ENCODE measurements around the gene CCDC28A.
"Not testable (repeated sequence)": the region's sequence is repeated elsewhere in the genome, so short reads cannot be mapped to it uniquely, and the experiment has no call there.

CCDC28A gene

DNA sequence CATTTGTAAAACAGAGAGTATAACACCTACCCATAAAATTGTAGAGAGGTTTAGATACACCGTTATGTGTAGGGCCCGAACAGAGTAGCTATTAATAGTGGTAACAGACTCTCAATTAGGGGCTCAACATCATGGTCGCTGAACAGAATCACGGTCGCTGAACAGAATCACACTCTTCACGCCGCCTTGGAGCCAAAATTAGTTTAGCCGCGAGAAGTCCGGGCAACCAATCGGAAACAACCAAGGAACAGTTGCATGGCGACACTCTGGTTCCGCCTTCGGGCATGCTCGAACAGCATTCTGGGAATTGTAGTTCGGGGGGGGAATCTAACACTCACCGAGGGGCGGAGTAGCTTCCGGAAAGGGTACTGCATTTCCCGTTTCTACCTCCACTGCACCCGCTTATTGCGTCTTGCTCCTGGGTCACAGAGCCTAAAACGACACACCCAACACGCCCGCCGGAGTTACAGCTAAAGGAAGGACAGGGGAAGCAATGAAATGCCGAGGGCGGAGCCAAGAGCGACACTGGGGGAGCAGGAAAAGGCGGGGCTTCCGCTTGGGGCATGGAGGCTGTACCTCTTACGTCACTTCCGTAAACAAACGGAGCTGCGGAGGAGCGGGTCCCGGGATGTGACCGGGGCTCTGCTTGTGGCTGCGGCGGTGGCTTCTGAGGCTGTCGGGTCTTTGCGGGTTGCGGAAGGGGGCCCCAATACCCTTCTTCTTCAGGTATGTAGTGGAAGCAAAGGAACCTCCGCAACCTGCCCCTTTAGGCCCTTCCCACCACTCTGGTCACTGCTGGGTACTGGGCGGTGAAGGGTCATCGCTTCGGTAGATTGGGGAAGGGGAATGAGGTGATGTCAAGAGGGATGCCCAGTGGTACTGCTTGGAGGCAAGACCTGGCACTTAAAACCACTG, at the start of gene CCDC28A:
Gene CCDC28A, plus strand, starts transcription at position 593 of the 915 bp plus-strand sequence. CDS start 2,352 bp downstream, outside the sequence.
- DNase-seq: peak; percentile 96

DNA sequence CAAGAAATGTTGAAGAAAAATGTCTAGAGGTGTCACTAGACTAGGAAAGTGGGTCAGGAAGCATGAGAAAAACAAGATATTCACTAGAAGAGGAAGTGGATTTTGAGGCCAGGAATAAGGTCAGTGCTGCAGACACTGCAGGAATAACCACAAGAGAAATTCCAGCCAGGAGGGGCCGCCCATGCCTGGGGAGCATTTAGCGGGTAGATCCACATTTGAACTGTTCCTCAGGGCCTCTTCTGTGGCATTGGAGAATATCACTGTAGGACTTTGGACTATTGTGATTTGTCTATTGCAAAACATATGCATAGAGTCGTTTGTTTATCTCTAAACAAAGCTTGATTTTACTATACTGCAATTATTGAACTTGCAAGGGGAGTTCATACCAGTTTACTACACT, 49.6 kb upstream of the CCDC28A start:
- DNase-seq: no peak

DNA sequence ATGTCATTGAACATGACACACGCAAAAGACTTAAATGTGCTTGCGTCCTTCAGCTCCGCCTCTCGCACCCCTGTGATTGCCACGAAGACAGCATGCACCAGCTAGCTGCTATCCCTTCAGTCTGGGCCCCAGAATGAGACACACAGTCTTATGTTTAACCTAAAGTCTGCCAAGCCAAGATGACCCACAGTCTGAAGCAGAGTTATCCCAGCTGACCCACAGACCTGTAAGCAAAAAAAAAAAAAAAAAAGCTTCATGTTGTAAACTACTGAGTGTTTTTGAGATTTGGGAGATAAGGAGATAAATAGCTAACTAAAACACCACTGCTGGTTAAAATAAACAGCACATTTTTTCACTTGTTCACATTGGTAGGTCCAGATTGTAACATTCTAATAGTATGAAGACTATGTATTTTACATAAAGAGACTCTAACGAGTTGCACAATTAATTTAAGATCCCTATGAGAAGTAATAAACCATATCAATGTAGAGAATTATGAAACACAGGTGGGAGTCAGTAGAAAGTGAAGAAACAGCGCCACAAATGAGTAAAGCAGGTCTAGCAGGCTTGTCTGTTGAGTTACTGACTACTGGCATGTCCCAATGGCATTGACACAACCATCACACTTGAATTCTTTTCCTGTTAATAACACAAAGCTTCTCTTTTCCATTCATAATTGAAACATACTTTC, 47.4 kb upstream of the CCDC28A start:
- no peak for DNase-seq

DNA sequence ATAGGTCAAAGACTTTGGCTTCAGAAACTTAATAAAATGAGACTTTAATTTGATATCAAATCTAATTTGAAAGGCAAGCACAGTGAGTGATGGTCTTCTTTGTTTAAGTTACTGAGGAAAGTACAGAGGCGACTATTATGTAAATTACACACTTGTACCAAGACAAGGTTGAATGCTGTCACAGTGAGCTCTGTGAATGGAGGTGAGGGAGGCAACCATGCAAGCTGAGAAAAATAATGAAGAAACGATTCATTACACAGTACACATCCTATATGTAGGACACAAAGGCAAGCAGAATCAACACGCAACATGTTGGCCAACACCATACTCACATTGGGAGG, 46.8 kb upstream of the CCDC28A start:
- no peak for DNase-seq

DNA sequence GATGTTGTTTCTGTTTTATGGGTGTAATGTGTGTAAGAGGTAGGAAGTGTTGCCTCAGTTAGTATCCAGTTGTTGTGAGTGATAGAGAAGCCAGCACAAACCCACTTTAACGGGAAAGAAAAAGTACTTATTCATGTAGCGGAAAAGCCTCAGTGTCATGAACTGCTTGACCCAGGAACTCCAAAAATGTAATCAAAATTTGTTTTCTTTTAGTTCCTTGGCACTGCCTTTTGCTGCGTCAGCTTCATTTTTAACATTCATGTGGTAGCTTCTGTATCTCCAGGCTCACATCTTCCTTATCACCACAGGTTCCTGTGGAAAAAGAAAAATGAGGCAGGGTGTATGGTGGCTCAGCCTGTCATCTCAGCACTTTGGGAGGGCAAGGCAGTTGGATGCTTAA, 46.4 kb upstream of the CCDC28A start:
- DNase-seq: no peak

DNA sequence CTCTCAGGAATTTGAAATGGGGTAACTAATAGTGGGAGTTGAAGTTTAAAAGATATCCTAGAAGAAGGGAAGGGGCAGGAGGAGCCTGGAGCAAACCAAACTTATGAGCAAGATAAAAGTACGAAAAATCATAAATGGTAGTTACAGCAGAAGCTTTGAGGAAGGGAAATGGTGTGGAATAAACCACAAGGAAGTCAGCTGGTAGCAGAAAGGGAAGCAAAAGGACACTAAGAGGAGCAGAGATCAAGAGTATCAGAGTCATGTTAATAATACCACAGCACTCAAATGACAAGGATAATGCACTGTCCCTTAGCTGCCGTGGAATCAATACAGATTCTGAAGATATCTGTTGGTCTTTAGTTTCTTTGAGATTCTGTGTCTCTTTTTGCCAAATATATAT, 44.9 kb upstream of the CCDC28A start:
- DNase-seq: no peak

DNA sequence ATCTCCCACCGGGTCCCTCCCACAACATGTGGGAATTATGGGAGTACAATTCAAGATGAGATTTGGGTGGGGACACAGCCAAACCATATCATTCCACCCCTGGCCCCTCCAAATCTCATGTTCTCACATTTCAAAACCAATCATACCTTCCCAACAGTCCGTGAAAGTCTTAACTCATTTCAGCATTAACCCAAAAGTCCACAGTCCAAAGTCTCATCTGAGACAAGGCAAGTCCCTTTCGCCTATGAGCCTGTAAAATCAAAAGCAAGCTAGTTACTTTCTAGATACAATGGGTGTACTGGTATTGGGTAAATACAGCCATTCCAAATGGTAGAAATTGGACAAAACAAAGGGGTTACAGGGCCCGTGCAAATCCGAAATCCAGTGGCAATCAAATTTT, 43.5 kb upstream of the CCDC28A start:
- not testable (repeated sequence) for DNase-seq

DNA sequence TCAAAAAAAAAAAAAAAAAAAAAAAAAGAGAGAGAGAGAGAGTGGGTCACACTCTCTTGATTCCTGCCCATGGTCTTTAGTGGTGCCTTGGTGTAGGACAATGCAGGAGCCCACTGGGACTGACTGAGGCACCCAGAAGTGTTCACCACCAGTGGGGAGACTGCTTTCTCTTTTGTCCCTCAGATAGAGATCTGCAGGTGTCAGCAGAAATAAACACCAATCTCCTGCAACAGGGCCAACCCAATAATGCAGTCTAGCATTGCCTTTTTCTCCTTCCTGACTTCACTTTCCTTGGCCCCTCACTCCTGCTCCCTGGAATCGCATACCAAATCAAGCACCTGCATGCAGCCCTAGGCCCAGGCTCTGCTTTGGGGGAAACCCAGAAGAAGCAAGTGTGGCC, 39.0 kb upstream of the CCDC28A start:
- no peak for DNase-seq

DNA sequence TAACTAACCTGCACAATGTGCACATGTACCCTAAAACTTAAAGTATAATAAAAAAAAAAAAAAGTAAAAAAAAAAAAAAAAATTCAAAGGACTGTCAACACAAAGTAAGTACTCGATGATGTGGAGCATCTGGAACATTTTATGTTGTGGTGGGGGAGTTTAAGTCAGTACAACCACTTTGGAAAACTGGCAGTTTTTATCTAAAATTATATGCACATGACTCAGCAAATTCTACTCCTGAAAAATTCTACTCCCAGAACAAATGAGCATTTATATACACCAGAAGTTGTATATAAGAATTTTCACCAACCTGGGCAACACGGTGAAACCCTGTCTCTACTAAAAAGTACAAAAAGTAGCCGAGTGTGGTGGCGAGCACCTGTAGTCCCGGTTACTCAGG, 36.9 kb upstream of the CCDC28A start:
- DNase-seq: no peak

DNA sequence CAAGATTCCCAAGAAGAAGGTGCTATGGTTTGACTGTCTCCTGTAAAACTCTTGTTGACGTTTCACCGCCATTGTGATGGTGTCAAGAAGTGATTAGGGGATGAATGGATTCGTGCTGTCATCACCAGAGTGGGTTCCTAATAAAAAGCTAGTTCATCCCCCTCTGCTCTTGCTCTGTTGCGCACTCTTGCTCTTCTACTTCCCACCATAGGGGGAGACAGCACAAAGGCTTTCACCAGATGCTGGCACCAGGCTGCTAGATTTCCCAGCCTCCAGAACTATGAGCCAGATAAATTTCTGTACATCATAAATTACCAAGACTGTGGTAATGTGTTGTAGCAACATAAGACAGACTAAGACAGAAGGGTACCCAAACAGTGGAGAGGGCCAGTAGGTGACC, 21.6 kb upstream of the CCDC28A start:
- no peak for DNase-seq

DNA sequence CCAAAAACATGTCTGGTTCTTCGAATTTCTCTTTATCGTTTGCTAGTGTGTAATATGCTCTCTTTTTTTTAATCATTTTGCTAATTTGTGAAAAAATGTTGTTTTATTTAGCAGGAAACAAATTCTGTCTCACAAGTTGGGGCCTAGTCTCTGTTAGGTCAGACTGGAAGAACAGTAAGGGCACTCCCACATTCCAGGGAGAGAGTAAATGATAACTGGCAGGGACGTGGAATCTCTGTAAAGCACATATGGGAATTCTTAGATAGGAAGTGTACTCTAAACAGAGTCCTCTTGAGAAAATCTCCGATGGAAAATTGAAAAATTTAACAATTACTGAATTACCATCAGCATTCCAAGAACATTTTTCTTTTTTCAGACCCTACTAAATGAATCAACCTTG, 16.4 kb upstream of the CCDC28A start:
- no peak for DNase-seq

DNA sequence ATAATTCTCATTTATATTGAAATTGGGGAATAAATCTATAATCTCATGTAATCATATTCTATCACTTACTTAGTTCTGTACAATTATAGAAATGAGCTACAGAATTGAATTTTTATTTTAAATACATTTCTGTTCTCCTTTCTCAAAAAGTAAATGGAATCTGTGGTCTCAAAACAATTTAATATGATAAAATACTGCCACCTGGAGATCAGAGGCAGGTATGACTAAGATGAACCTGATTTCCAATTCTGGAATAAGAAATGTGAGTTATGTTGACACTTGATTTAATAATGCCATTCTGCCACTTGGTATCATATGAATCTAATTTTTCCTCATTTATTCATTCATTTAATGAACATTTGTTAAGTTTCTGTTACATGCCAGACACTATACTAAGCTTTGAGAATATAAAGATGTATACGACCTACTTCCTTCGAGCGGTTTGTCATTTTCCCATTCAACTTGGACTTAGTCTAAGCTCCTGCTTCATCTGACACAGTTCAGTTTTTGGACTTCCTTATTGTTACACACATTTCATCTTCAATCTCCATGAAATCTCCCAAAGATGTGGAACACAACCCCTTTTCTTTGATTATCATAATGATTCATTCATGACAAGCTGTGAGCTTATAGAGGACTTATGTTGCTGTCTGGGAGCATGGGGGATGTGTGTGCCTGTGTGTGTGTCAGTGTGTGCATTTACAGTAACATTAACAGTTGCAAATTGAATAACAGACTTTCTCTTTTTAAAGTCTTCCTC, 7.5 kb upstream of the CCDC28A start:
- no peak for DNase-seq

DNA sequence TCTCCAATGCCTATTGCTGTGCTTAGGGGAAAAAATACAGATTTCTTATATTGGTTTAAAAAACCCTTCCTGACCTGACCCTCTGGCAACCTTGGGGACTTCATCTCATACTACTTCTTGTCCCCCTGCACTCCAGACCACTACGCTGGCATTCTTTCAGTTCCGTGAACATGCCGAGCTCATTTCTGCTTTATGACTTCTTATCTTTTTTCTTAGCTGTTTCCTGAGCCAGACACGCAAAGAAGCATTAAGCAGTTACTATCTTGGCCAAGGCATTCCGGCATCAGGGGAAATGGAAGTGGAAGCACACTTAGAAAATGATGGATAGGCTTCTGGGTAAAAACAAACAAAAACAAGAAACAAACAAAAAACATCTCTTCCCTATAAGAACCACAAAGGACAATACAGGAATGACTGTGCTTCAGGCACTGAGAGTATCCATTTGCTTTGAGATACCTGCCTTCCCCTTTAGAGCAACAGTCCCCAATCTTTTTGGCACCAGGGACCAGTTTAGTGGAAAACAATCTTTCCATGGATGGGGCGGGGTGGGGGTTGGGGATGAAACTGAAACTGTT, 4.4 kb upstream of the CCDC28A start:
- no peak for DNase-seq

DNA sequence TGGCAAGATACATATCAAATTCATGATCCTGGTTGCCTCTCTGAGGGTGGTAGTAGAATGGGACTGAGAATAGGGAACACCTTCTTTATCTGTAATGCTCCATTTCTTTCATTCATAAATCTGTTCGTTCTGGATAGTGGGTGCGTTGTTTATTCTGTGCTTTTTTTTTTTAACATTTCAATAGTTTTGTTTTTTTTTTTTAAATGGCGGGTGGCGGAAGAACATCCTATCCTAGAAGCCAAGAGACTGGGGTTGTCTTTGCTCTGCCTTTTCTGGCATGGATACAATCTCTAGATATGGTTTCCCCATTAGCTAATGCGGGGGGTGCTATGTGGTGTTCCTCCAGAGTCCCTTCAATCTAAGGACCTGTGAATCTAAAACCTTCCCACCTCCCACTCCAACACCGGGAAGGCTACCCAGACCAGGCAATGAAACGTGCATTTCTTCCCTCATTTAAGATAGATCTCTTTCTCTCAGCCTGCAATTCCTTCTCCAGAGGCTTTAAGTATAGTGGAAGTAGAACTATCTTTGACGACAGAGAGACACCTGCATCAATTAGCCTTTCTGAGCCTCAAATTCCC, 883 bp upstream of the CCDC28A start:
- DNase-seq: no peak

DNA sequence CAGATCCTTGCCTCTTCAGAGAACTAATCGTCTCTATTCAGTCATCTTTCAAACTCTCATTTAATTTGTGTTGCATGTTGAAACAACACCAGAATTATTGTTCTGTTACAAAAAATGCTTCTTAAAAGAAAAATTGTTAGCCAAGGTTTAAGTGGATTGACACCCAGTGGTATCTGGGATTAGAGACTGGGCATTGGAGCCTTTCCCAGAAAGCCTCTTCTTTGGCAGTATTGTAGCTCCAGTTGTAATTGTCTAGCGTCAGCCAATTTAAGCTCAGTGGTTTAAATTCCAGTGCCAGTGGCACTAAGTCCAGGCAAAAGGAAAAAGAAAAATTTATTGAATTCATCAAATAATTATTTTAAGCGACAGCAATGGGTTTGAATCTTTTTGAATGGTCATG, 801 bp downstream of the CCDC28A start:
- DNase-seq: no peak

DNA sequence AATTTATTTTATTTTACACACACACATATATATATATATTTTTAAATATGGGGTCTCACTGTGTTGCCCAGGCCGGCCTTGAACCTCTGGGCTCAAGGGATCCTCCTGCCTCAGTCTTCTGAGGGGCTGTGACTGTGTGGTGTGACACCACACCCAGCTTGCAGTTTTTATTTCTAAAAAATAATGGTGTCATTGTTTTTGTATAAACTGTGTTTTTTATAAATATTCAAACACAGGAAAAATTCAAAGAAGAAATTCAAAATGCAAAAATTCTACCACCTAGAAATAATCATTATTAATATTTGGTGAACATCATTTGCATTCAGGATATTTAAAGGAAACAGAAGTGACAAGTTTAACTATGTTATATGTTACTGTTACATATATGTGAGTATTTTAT, 3.1 kb downstream of the CCDC28A start:
- no peak for DNase-seq

DNA sequence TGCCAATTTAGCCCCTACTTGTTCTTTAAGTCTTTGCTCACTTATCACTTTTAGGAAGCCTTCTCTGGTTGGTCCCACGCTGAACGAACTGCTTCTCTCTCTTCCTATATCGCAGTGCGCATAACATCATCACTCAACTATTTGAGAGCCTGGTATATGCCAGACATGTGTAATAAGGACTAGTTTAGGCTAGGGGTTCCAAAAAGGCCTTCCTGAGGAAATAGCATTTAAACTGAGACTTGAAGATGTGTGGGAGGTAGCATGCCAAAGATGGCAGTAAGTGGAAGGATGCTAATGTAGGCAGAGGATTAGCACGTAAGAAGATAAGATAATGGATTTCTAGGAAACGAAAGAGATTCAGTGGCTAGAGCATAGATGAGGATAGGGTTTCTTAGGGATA, 4.8 kb downstream of the CCDC28A start:
- DNase-seq: no peak

DNA sequence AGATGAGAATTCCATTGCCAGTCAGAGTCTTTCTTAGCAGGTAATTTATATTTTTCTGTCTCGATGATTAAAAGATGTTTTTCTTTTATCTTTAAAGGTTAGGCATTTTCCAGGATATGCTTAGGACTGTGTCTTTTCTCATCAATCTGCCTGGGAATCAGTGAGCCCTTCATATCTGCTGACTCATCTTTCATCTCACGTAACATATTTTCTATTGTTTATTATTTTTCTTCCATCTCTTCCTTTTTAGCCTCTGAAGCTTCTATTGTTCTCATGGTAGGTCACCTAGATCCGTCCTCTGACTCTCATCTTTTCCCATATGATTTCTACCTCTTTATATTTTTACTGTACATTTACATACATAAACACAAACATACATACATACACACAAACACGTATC, 8.7 kb downstream of the CCDC28A start:
- no peak for DNase-seq

DNA sequence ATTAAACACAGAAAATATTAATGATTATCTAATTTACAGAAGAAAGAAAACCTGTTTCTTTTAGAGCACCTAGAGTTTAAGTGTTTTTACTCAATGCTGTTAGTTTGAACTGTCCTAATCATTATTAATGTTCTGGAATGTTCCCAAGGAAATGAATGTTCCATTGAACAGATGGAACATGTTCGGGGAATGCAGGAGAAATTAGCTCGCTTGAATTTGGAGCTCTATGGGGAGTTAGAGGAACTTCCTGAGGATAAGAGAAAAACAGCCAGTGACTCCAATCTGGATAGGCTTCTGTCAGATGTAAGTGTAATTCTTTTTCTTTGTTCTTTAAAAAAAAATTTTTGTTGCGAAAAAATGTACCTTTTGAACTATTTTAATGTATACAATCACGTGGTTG, 11.5 kb downstream of the CCDC28A start:
- no peak for DNase-seq

DNA sequence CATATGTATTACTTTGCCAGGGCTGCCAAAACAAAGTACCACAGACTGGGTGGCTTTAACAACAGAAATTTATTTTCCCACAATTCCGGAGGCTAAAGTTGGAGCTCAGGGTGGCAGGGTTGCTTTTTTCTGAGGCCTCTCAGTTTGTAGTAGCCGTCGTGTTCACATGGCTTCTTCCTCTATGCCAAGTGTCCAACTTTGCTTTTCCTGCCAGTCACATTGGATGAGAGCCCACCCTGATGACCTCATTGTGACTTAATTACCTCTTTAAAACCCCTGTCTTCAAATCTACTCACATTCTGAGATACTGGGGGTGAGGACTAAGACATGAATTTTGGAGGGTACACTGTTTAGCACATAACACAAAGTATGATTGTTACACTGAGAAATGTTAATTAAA, 12.4 kb downstream of the CCDC28A start:
- DNase-seq: no peak

DNA sequence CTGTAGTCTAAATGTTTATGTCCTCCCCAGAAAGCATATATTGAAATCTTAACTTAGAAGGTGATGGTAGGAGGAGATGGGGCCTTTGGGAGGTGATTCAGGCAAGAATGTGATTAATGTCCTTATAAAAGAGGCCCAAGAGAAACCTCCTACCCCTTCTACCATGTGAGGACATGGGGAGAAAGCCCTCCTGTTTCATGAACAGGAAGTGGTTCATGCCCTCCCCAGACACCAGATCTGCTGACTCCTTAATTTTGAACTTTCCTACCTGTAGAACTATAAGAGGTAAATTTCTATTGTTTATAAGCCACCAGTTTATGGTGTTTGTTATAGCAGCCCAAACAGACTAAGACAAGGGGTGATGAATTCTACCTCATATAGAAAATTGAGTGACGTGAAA, 13.6 kb downstream of the CCDC28A start:
- no peak for DNase-seq

DNA sequence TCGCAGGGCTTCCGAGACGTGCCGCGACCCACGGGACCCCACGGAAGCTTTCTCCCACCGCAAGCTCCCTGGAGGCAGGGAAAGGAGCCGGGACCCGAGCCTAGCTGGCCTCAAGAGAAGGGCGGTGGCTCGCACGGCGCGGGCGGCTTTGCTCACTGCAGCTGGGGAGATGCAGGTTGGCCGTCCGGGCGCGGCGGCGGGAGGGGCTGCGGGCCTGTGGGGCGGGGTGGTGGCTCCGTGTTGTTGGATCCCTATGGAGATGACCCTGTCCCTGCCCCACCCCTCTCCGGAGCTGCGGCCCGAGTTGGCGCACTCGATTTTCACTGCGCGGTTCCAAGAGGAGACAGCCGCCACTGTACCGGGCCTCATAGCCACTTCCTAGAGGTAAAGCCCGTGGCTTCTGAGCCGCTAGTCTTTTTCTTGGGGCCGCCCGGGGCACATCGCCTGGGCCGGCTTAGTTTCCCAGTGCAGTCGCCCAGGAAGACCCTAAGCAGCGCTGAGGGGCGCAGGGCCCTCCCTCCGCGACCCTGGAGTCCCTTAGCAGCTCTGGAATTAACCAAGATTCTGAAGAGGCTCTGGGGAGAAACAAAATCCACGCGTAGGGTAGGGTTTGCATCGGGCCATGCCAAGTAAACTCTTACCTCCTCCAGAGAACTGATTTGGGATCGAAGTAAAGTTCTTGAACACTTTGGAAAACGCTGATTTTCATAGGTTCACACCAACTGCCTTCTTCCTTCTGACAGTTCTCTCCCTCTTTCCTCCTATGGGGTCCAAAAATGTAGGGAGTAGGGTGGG, 22.4 kb downstream of the CCDC28A start, which contains the start of gene ECT2L:
Gene ECT2L, plus strand, starts transcription at position 279 of the 795 bp plus-strand sequence. CDS start 17,188 bp downstream, outside the sequence.
- no peak for DNase-seq

Measured in stimulated activated CD4-positive, alpha-beta T cell treated with anti-CD3 and anti-CD28 coated beads, Interleukin-4, amount 100 ng/mL, for 24 hours (primary cell).